ENCODE data around the gene MYO9B. TPM values are rescaled to one million over a fixed set of nuclear protein-coding genes. Genes with fewer than 3 reads are reported as not detected.
A peak's percentile ranks its signal among the peaks of the same experiment; 100 is the strongest.
"Not testable (repeated sequence)": the region's sequence is repeated elsewhere in the genome, so short reads cannot be mapped to it uniquely, and the experiment has no call there.

Gene MYO9B
- total and polyA plus RNA-seq, 10 donors: 70.5 to 329 (median 256) TPM

GRCh38 chr19:17185590-17185989 lies 110.0 kb downstream of the MYO9B start:
- H3K27me3 ChIP-seq (replicated peaks in 1 of 7): no peaks in the 10 kb centered on the region

GRCh38 chr19:17191736-17192135 lies 116.2 kb downstream of the MYO9B start:
- H3K27me3 ChIP-seq (replicated peaks in 1 of 7); DNase-seq; H3K27ac ChIP-seq; H3K4me1 ChIP-seq; H3K9me3 ChIP-seq; H3K4me3 ChIP-seq; intact Hi-C loops (cut with DNase I; ENCODE audit: low total_unique reads): not testable (repeated sequence)
- WGBS, 5 donors: 66 to 88% (median 79%) methylated on average over 6 of the region's 6 CpGs
- peaks cover 15 to 100% (median 94%) of the 10 kb centered on the region in 6 donors for H3K36me3 ChIP-seq

More at GRCh38 chr19:17185590-17185989, 110.0 kb downstream of the MYO9B start:
- intact Hi-C loops (cut with DNase I; ENCODE audit: low total_unique reads): no loop called here
- Histone ChIP-seq H3K4me3 (no peak overlapping the region), H3K27ac (peak overlapping the region in 1 of 8 donors; percentile 6), H3K4me1 (peaks cover 0 to 42% (median 27%) of the 10 kb centered on the region in 6 donors), H3K36me3 (peaks cover 0 to 100% (median 83%) of the 10 kb centered on the region in 6 donors), H3K9me3 (no peaks in the 10 kb centered on the region)
- 84 to 93% (median 91%) methylated on average over 4 to 8 of the region's 8 CpGs for WGBS, 5 donors
- no peak for DNase-seq
- no peak for TF ChIP-seq CTCF (IDR thresholded peaks at IDR 0.05 in 8 of 11, conservative IDR thresholded peaks at IDR 0.05 in 3 of 11)
- TF ChIP-seq POLR2A (IDR thresholded peaks at IDR 0.05): no peak
- no peak for TF ChIP-seq POLR2AphosphoS5 (IDR thresholded peaks at IDR 0.05)

- Histone ChIP-seq H3K36me3 (peaks cover 15 to 100% (median 92%) of the 10 kb centered on the region in 6 donors), H3K4me3 (no peak overlapping the region), H3K27ac (no peak overlapping the region), H3K27me3 (replicated peaks in 1 of 7) (no peaks in the 10 kb centered on the region), H3K9me3 (no peaks in the 10 kb centered on the region), H3K4me1 (no peaks in the 10 kb centered on the region)
- intact Hi-C loops (cut with DNase I; ENCODE audit: low total_unique reads): no loop called here
- no peak for TF ChIP-seq CTCF (IDR thresholded peaks at IDR 0.05 in 8 of 11, conservative IDR thresholded peaks at IDR 0.05 in 3 of 11)
- peak in 1 of 3 donors; percentile 43 for TF ChIP-seq POLR2AphosphoS5 (IDR thresholded peaks at IDR 0.05)
- 93 to 98% (median 96%) methylated on average over 13 to 26 of the region's 26 CpGs for WGBS, 5 donors
- DNase-seq: no peak
Observed at GRCh38 chr19:17192751-17193150, 117.2 kb downstream of the MYO9B start.

GRCh38 chr19:17194608-17195007 lies 119.0 kb downstream of the MYO9B start:
- H3K4me1 ChIP-seq: no peaks in the 10 kb centered on the region
- H3K27ac ChIP-seq: no peak overlapping the region
- peak; percentile 39 for DNase-seq
- no peaks in the 10 kb centered on the region for H3K9me3 ChIP-seq
- TF ChIP-seq CTCF (IDR thresholded peaks at IDR 0.05 in 8 of 11, conservative IDR thresholded peaks at IDR 0.05 in 3 of 11): no peak
- TF ChIP-seq POLR2AphosphoS5 (IDR thresholded peaks at IDR 0.05): peak in 2 of 3 donors; percentile 6 to 11
- intact Hi-C loops (cut with DNase I; ENCODE audit: low total_unique reads): no loop called here
- 96 to 98% (median 96%) methylated on average over 16 of the region's 16 CpGs for WGBS, 5 donors
- H3K36me3 ChIP-seq: peaks cover 15 to 100% (median 92%) of the 10 kb centered on the region in 6 donors
- H3K27me3 ChIP-seq (replicated peaks in 1 of 7): no peaks in the 10 kb centered on the region
- H3K4me3 ChIP-seq: no peak overlapping the region

- Histone ChIP-seq H3K36me3 (peaks cover 15 to 100% (median 92%) of the 10 kb centered on the region in 6 donors), H3K27me3 (replicated peaks in 1 of 7) (no peaks in the 10 kb centered on the region), H3K27ac (no peak overlapping the region), H3K9me3 (no peaks in the 10 kb centered on the region), H3K4me1 (no peaks in the 10 kb centered on the region), H3K4me3 (no peak overlapping the region)
- peak; percentile 48 for DNase-seq
- intact Hi-C loops (cut with DNase I; ENCODE audit: low total_unique reads): no loop called here
- TF ChIP-seq POLR2A (IDR thresholded peaks at IDR 0.05): no peak
- no peak for TF ChIP-seq CTCF (IDR thresholded peaks at IDR 0.05 in 8 of 11, conservative IDR thresholded peaks at IDR 0.05 in 3 of 11)
- no peak for TF ChIP-seq POLR2AphosphoS5 (IDR thresholded peaks at IDR 0.05)
- WGBS, 5 donors: 96 to 98% (median 97%) methylated on average over 9 to 23 of the region's 23 CpGs
Observed at GRCh38 chr19:17195106-17195505, 119.5 kb downstream of the MYO9B start.

All from spleen (tissue), 11 donors.